SHP77 treated with DMSO at 0.1 percent for 48 hours (cell line): Measurements from ENCODE around the gene SUB1.
A peak's percentile ranks its signal among the peaks of the same experiment; 100 is the strongest.
"Not testable (repeated sequence)": the region's sequence is repeated elsewhere in the genome, so short reads cannot be mapped to it uniquely, and the experiment has no call there.

Source experiments
- DNase-seq: peaks from one replicate; lab custom pipeline; 2025; lab: John Stamatoyannopoulos, UW

Gene SUB1

GRCh38 chr5:32585446-32586275 lies at the start of gene SUB1:
Gene SUB1 (plus strand): TSS chr5:32585557. CDS start chr5:32588513, 2,956 bp downstream.
- peak; percentile 92 for DNase-seq

DNA sequence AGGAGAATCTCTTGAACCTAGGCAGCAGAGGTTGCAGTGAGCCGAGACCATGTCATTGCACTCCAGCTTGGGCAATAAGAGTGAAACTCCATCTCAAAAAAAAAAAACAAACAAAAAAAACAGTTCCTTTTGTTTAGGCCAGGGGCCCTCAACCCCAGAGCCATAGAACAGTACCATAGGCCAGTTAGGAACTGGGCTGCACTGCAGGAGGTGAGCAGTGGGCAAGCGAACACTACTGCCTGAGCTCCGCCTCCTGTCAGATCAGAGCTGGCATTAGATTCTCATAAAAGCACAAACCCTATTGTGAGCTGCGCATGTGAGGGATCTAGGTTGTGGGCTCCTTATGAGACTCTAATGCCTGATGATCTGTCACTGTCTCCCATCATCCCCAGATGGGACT lies 49.1 kb upstream of the SUB1 start:
- DNase-seq: no peak

- DNase-seq: not testable (repeated sequence)
Measured at GRCh38 chr5:32537437-32538029, 47.8 kb upstream of the SUB1 start.

DNA sequence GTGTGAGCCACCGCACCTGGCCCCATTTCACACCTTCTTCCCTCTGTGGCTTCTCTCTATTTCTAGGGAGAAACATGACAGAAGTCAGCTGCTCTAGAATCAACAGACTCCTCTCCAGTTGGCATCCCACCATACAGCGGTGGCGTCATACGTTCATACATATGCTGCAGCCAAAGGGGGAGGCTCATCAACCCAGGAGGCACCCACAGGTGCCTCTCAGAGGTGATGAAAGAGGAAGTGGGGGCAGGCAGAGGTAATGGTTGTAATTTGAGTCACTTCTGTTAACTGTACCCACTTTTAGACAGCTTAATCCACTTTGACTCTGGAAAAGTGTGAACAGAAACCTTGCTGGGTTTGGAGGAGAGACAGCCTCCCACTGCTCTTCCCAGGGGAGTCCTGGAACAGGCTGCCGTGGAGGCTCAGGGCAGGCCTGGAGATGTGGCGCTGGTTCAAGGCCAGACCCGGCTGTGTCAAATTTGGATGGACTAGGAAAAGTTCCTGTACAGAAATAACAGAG lies 47.3 kb upstream of the SUB1 start:
- DNase-seq: no peak

DNA sequence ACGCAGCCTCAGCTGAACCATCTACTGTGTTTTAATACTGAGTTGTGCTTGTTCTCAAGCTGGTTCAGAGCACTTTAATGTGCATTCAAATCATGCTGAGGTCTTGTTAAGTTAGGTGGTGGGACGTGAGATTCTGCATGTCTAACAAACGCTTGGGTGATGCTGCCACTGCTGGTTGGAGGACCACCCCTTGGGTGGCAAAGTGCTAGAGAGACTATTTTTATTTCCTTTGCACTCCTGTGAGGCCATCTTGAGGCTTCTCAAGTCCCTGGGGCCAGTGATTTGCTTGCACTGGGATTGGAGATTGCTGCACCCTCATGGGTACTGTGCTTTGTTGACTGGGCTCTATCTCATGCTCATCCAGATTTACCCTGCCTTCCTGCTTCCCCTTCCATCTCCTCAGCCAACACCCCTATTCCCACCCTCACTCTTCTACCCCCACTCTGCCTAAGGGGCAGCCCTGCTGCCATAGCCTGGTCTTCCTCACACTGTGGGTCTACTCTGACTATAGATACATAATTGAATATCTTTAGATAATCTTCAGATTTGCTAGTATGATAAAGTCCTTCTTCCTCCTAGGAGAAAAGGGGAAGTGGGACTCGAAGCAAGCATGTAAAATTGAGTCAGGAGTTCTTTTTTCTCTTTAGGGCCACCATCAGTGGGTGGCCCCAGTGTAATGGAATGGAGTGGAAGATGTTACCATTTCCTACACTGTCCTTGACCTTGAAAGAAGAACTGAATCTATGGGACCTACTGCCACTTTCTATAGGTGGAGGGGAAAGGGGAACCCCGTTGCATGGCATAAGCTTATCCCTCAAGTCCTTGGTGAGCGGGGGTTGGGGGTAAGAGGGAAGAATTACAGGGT lies 45.1 kb upstream of the SUB1 start:
- no peak for DNase-seq

DNA sequence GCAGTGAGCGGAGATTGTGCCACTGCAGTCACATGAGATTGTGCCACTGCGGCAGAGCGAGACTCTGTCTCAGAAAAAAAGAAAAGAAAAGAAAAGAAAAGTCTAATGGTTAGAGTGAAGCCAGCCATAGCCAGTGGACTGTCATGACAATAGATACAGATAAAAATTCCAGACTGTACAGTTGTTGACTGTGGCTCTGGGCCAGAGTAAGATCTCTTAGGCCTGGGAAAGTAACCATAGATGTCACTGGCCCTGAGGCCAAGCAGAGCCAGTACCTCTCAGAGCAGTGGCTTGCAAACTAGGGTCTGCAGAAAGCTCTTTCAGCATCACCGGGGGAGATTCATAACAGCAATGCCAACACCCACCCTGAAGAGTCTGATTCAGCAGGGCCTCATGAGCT lies 44.1 kb upstream of the SUB1 start:
- no peak for DNase-seq

GRCh38 chr5:32542216-32543059 lies 42.9 kb upstream of the SUB1 start:
- DNase-seq: no peak

- no peak for DNase-seq
Measured at GRCh38 chr5:32543291-32543690, 42.1 kb upstream of the SUB1 start.

- DNase-seq: no peak
Measured at GRCh38 chr5:32545102-32545800, 40.1 kb upstream of the SUB1 start.

- no peak for DNase-seq
Measured at GRCh38 chr5:32551194-32551593, 34.2 kb upstream of the SUB1 start.

DNA sequence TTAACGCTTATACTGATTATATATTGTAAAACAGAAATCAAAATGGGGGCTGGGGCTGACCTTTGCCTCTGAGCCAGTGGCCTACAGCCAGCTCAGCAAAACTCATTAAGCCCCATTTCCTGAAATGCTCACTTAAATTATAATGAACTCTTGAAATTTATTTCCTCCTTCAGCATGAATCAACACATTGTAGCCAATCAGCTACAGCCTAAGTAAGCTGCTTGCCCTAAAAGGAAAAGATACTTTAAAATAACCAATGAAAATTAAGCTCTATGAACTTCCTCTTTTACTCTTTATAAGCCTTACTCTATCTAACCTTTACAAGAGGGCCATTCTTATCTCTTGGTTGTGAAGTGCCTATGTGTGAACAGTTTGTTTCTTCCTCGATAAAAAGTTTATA lies 33.5 kb upstream of the SUB1 start:
- DNase-seq: no peak

- not testable (repeated sequence) for DNase-seq
Measured at GRCh38 chr5:32552491-32552890, 32.9 kb upstream of the SUB1 start.

- DNase-seq: no peak
Measured at GRCh38 chr5:32552936-32553335, 32.4 kb upstream of the SUB1 start.

DNA sequence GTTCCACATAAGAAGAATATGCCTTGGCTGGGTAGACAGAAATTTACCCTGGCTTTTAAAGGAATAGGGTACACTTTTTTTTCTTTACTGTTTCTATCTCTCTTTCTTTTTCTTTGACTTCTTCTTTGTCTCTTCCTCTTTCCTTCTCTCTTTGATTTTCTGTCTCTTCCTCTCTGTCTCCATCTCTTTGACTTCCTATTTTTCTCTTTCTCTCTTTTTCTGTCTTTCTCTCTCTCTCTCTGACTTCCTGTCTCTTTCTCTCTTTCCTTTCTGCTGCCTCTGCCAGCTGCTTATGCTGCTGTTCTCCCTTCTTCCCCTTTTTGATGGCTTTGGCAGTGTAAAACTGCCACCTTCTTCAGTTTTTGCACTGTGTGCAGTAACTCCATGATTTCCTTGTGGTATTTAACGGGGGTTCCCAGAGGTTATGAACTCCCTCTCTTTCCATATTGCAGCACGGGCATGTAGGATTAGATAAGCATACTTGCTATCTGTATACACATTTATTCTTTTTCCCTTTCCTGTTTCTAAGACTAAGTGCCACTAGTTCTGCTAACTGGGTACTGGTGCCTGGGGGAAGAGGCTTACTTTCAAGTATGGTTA lies 31.1 kb upstream of the SUB1 start:
- not testable (repeated sequence) for DNase-seq

- not testable (repeated sequence) for DNase-seq
Measured at GRCh38 chr5:32556543-32556942, 28.8 kb upstream of the SUB1 start.

- DNase-seq: no peak
Measured at GRCh38 chr5:32559411-32559810, 25.9 kb upstream of the SUB1 start.

DNA sequence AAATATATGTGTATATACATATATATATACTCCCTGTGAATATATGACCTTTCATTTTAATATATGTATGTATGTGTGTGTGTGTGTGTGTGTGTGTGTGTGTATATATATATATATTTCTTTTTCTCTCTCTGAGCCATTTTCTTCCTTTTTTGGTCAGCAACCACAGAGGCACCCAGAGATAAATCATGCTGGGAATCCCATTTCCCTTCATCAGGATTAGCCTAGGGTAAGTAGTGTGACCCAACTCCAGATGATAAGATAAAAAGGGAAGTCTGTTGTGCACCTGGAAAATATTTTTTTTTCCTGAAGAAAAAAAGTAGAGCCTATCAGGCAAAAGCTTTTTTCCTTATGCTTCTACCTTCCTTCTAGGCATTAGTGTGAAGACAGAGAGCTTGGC lies 25.4 kb upstream of the SUB1 start:
- no peak for DNase-seq

DNA sequence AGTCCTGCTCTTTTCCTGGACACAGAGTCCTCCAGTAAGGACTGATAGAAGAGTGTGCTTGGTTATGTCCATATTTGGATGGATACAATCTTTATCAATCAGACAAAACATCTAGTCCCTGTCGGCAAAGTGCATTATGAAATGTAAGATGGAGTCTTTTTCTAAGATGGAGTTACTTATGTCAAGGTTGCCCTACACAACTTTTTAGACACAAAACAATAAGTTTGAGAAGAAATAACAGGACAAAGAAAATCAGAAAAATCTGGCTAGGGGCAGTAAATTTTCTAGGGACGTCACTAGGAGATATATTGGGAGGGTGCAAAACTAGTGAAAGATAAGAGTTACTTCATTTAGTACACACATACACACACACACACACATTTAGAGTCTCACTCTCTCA lies 23.3 kb upstream of the SUB1 start:
- no peak for DNase-seq

GRCh38 chr5:32562843-32563242 lies 22.5 kb upstream of the SUB1 start:
- no peak for DNase-seq

DNA sequence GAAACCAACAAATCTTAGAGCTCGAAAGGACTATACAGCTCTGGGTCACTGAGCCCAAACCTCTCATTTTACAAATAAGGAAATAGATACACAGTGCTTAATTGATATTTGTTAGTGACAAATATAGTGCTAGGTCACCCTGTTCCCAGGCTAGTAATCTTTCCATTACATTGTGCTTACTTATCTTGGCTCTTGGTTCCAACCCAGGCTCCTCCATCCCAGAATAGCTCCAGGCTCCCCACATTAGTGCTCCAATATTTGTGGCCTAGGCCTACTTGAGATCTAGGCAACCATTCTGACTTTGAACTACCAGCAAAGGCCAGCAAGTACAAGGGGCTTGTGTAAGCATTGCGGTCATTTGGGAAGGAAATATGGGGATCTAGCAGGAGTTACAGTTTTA lies 21.7 kb upstream of the SUB1 start:
- no peak for DNase-seq

DNA sequence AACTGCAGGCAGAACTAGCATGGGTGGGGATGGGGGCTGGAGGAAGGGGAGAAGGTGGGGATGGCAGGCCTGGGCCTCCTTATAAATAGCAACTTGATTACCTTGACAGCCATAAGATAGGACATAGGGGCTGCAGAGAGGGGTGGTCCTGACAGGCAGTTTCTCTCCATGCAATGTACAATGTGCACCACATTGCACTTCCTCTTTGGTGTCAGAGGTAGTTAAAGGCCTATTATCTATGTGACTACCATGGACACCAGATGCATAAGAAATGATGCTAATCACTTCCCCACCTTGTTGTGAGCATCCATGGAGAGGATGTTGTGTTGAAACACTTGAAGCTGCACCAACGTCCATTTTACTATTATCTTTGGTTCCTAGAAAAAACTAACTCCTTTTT lies 20.2 kb upstream of the SUB1 start:
- DNase-seq: no peak
